Neural progenitor cell (in vitro differentiated cells): Measurements from ENCODE around the gene PSMA7. TPM values are rescaled to one million over a fixed set of nuclear protein-coding genes. Genes with fewer than 3 reads are reported as not detected.

ENCODE experiments used
- DNase-seq: peaks from one replicate; pipeline ENCODE4 v3.0.0-alpha.2; 2016; ENCODE audit warnings: low spot score
- H2AFZ ChIP-seq: fragments of 200-600 bp; sonication (generic); replicated peaks from 2 replicates; pipeline ENCODE4 v1.6.1; 2016; ENCODE audit warnings: antibody characterized with exemption
- H3F3A ChIP-seq: fragments of 200-600 bp; sonication (generic); 2 replicates; pipeline ENCODE4 v1.6.1; 2016; ENCODE audit warnings: antibody characterized with exemption, low read depth
- H3K27ac ChIP-seq: fragments of 200-600 bp; sonication (generic); 2 replicates; pipeline ENCODE4 v1.5.1; 2016; ENCODE audit warnings: mild to moderate bottlenecking
- H3K27me3 ChIP-seq: fragments of 200-600 bp; sonication (generic); 2 replicates; pipeline ENCODE4 v1.6.1; 2016; ENCODE audit warnings: mild to moderate bottlenecking, moderate library complexity
- H3K36me3 ChIP-seq: fragments of 200-600 bp; sonication (generic); 2 replicates; pipeline ENCODE4 v1.5.1; 2016
- H3K4me1 ChIP-seq: fragments of 200-600 bp; sonication (generic); 2 replicates; pipeline ENCODE4 v1.6.1; 2016; ENCODE audit warnings: mixed run types
- H3K4me2 ChIP-seq: fragments of 200-600 bp; sonication (generic); 2 replicates; pipeline ENCODE4 v1.6.1; 2016
- H3K4me3 ChIP-seq: fragments of 200-600 bp; sonication (generic); 2 replicates; pipeline ENCODE4 v1.5.1; 2016
- H3K79me2 ChIP-seq: fragments of 200-600 bp; sonication (generic); 2 replicates; pipeline ENCODE4 v1.6.1; 2016; ENCODE audit warnings: low read depth
- H3K9ac ChIP-seq: fragments of 200-600 bp; sonication (generic); 2 replicates; pipeline ENCODE4 v1.6.1; 2016
- H3K9me3 ChIP-seq: fragments of 200-600 bp; sonication (generic); 2 replicates; pipeline ENCODE4 v1.5.1; 2016; ENCODE audit warnings: low read depth
- H4K20me1 ChIP-seq: fragments of 200-600 bp; sonication (generic); 2 replicates; pipeline ENCODE4 v1.6.1; 2016; ENCODE audit warnings: low read depth
- H3K27ac Mint-ChIP-seq: 3 replicates; pipeline ENCODE4 v1.8.0; 2021; ENCODE audit warnings: mixed read lengths
- H3K27me3 Mint-ChIP-seq: 2 replicates; pipeline ENCODE4 v1.8.0; 2022; ENCODE audit warnings: low read depth, mild to moderate bottlenecking, inconsistent platforms, moderate library complexity, mixed read lengths; ENCODE audit not compliant: insufficient read depth
- H3K36me3 Mint-ChIP-seq: 3 replicates; pipeline ENCODE4 v1.8.0; 2021; ENCODE audit warnings: mixed read lengths
- H3K4me1 Mint-ChIP-seq: 3 replicates; pipeline ENCODE4 v1.8.0; 2021; ENCODE audit warnings: mixed read lengths
- H3K4me3 Mint-ChIP-seq: 3 replicates; pipeline ENCODE4 v1.8.0; 2021; ENCODE audit warnings: mild to moderate bottlenecking, moderate library complexity, mixed read lengths
- H3K9me3 Mint-ChIP-seq: 3 replicates; pipeline ENCODE4 v1.8.0; 2020; ENCODE audit warnings: mixed read lengths
- EZH2 ChIP-seq: fragments of 200-600 bp; sonication (generic); IDR thresholded peaks from 2 replicates; pipeline ENCODE4 v1.6.1; 2017; ENCODE audit warnings: antibody characterized with exemption, mild to moderate bottlenecking, moderate library complexity
- EZH2phosphoT487 ChIP-seq: fragments of 200-600 bp; sonication (generic); IDR thresholded peaks from 2 replicates; pipeline ENCODE4 v1.6.1; 2017; ENCODE audit warnings: antibody characterized with exemption
- total RNA-seq: library from RNA; depleted of rRNA; stranded (reverse); fragments of >200 nt; gene quantifications from 2 replicates; pipeline ENCODE4 v1.2.3, GENCODE V29; 2015; ENCODE audit warnings: low replicate concordance
- TF ChIP-seq, protein P1 (sequence below): fragments of 200-600 bp; sonication (generic); IDR thresholded peaks from 2 replicates; pipeline ENCODE4 v1.5.1; 2017; ENCODE audit warnings: antibody characterized with exemption, mild to moderate bottlenecking

Gene PSMA7
- total RNA-seq, 1 donor from 2014 or later: 237 TPM

- Mint-ChIP-seq H3K36me3 (peaks cover 41% of the 10 kb centered on the region), H3K9me3 (no peaks in the 10 kb centered on the region), H3K27ac (no peak overlapping the region), H3K4me1 (peaks cover 6% of the 10 kb centered on the region), H3K27me3 (peaks cover 8% of the 10 kb centered on the region), H3K4me3 (no peak overlapping the region)
- no peak for DNase-seq
- H3K9me3 ChIP-seq: no peaks in the 10 kb centered on the region
- H4K20me1 ChIP-seq: peaks cover 93% of the 10 kb centered on the region
- no peaks in the 10 kb centered on the region for H3K4me1 ChIP-seq
- H3K27me3 ChIP-seq: no peaks in the 10 kb centered on the region
- H3K79me2 ChIP-seq: peaks cover 29% of the 10 kb centered on the region
- H3K36me3 ChIP-seq: peaks cover 8% of the 10 kb centered on the region
- no peak overlapping the region for H2AFZ ChIP-seq
- H3K4me2 ChIP-seq: no peak overlapping the region
- no peak overlapping the region for H3K27ac ChIP-seq
- no peak for TF ChIP-seq EZH2phosphoT487
- TF ChIP-seq EZH2: no peak
- TF ChIP-seq, protein P1, sequence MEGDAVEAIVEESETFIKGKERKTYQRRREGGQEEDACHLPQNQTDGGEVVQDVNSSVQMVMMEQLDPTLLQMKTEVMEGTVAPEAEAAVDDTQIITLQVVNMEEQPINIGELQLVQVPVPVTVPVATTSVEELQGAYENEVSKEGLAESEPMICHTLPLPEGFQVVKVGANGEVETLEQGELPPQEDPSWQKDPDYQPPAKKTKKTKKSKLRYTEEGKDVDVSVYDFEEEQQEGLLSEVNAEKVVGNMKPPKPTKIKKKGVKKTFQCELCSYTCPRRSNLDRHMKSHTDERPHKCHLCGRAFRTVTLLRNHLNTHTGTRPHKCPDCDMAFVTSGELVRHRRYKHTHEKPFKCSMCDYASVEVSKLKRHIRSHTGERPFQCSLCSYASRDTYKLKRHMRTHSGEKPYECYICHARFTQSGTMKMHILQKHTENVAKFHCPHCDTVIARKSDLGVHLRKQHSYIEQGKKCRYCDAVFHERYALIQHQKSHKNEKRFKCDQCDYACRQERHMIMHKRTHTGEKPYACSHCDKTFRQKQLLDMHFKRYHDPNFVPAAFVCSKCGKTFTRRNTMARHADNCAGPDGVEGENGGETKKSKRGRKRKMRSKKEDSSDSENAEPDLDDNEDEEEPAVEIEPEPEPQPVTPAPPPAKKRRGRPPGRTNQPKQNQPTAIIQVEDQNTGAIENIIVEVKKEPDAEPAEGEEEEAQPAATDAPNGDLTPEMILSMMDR: no peak
- peaks cover 58% of the 10 kb centered on the region for H3F3A ChIP-seq
- no peak overlapping the region for H3K9ac ChIP-seq
- H3K4me3 ChIP-seq: no peak overlapping the region
These were observed 7.5 kb downstream of the PSMA7 start for GRCh38 chr20:62135573-62136266.

DNA sequence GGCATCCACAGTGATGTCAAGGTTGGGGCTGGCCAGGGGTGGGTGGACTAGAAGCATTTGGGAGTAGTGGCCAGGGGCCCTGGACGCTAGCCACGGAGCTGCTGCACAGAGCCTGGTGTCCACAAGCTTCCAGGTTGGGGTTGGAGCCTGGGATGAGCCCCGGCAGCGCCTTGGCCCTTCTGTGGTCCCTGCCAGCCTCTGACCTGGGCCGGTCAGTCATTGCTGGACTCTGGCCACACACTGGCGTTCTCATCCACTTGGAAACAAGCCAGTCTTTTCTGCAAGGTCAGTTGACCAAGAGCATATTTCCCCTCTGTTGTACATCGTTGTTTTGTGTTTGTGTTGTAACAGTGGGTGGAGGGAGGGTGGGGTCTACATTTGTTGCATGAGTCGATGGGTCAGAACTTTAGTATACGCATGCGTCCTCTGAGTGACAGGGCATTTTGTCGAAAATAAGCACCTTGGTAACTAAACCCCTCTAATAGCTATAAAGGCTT is 8.4 kb downstream of the PSMA7 start:
- Histone ChIP-seq H3K9ac (no peak overlapping the region), H3K4me2 (no peak overlapping the region), H3K27ac (no peak overlapping the region), H3K79me2 (peaks cover 25% of the 10 kb centered on the region), H3K27me3 (no peaks in the 10 kb centered on the region), H3K36me3 (peaks cover 8% of the 10 kb centered on the region), H3K9me3 (no peaks in the 10 kb centered on the region), H2AFZ (no peak overlapping the region), H3K4me1 (no peaks in the 10 kb centered on the region), H4K20me1 (peaks cover 91% of the 10 kb centered on the region), H3K4me3 (no peak overlapping the region), H3F3A (peaks cover 54% of the 10 kb centered on the region)
- DNase-seq: no peak
- Mint-ChIP-seq H3K4me3 (no peak overlapping the region), H3K4me1 (no peaks in the 10 kb centered on the region), H3K27me3 (peaks cover 8% of the 10 kb centered on the region), H3K27ac (no peak overlapping the region), H3K36me3 (peaks cover 43% of the 10 kb centered on the region), H3K9me3 (no peaks in the 10 kb centered on the region)
- no peak for TF ChIP-seq EZH2phosphoT487
- no peak for TF ChIP-seq EZH2
- TF ChIP-seq, protein P1: no peak

- Mint-ChIP-seq H3K9me3 (no peaks in the 10 kb centered on the region), H3K36me3 (peaks cover 45% of the 10 kb centered on the region), H3K27ac (no peak overlapping the region), H3K4me3 (no peak overlapping the region), H3K27me3 (peaks cover 8% of the 10 kb centered on the region), H3K4me1 (no peaks in the 10 kb centered on the region)
- H3K9me3 ChIP-seq: no peaks in the 10 kb centered on the region
- peaks cover 5% of the 10 kb centered on the region for H3K36me3 ChIP-seq
- no peaks in the 10 kb centered on the region for H3K27me3 ChIP-seq
- no peak overlapping the region for H3K4me2 ChIP-seq
- peaks cover 52% of the 10 kb centered on the region for H3F3A ChIP-seq
- no peak for DNase-seq
- no peak overlapping the region for H2AFZ ChIP-seq
- H4K20me1 ChIP-seq: peaks cover 90% of the 10 kb centered on the region
- no peak overlapping the region for H3K27ac ChIP-seq
- H3K79me2 ChIP-seq: peaks cover 20% of the 10 kb centered on the region
- no peak for TF ChIP-seq EZH2phosphoT487
- TF ChIP-seq, protein P1: peak; percentile 4
- TF ChIP-seq EZH2: no peak
- H3K4me3 ChIP-seq: no peak overlapping the region
- H3K4me1 ChIP-seq: no peaks in the 10 kb centered on the region
- H3K9ac ChIP-seq: no peak overlapping the region
These were observed 9.3 kb downstream of the PSMA7 start for GRCh38 chr20:62133864-62134263.
